Hematopoietic multipotent progenitor cell (in vitro differentiated cells): ENCODE results near the gene RBM4B. TPM values are rescaled to one million over a fixed set of nuclear protein-coding genes. Genes with fewer than 3 reads are reported as not detected.
A peak's percentile ranks its signal among the peaks of the same experiment; 100 is the strongest.

Experiments used
- DNase-seq, 3 donors: peaks; one replicate each; pipeline ENCODE4 v3.0.0-alpha.2; 2011 to 2015; ENCODE audit warnings: low read depth in 2 of 3, low spot score in 2 of 3
- small RNA-seq: library from RNA; depleted of rRNA; stranded (forward); fragments of <200 nt; gene quantifications from one replicate; pipeline ENCODE3, GENCODE V24; 2012
- total RNA-seq: library from RNA; depleted of rRNA; stranded (reverse); fragments of >200 nt; gene quantifications from one replicate; pipeline ENCODE4 v1.2.3, GENCODE V29; 2012

Gene RBM4B
- total RNA-seq, 1 donor, result 31.8 TPM

- DNase-seq, result peak; percentile 95 to 99 (median 99)
Observed at GRCh38 chr11:66616379-66617154, 61.1 kb downstream of the RBM4B start, which contains the start of gene RBM14. Gene RBM14, plus strand, starts transcription at chr11:66616630. Its CDS starts 91 bp downstream, at chr11:66616721.

Small RNA genes lying within 50 kb of the gene (small RNA-seq; reads per million reads assigned to genes)
- gene RN7SL12P (not detected), gene RNU4-39P (not detected)

Other genes starting within 250 kb of the RBM4B start
- gene MRPL11, start 239.0 kb downstream of the RBM4B start, total RNA-seq, result 24.8 TPM
- 8.1 TPM for gene PELI3, start 211.0 kb downstream of the RBM4B start, total RNA-seq
- gene DPP3, start 197.5 kb downstream of the RBM4B start, total RNA-seq, result 44.2 TPM
- 50.1 TPM for gene BBS1, start 167.3 kb downstream of the RBM4B start, total RNA-seq
- 32.0 TPM for gene ZDHHC24, start 131.8 kb downstream of the RBM4B start, total RNA-seq
- gene ACTN3, start 131.0 kb downstream of the RBM4B start, total RNA-seq, result not detected
- 65.2 TPM for gene CTSF, start 109.3 kb downstream of the RBM4B start, total RNA-seq
- 0.27 TPM for gene CCDC87, start 84.8 kb downstream of the RBM4B start, total RNA-seq
- gene CCS, start 84.7 kb downstream of the RBM4B start, total RNA-seq, result 103 TPM
- gene RBM14, start 61.3 kb downstream of the RBM4B start, total RNA-seq, result 102 TPM
- 104 TPM for gene RBM4, start 39.2 kb downstream of the RBM4B start, total RNA-seq
- gene SPTBN2, start 51.3 kb upstream of the RBM4B start, total RNA-seq, result 26.1 TPM
- 30.4 TPM for gene RCE1, start 165.6 kb upstream of the RBM4B start, total RNA-seq
- 33.7 TPM for gene LRFN4, start 179.2 kb upstream of the RBM4B start, total RNA-seq